ENCODE measurements around the gene DUOXA2.

Gene DUOXA2

GRCh38 chr15:45141386-45141785, 27.3 kb downstream of the DUOXA2 start:
- no peaks in the 10 kb centered on the region for H3K4me1 ChIP-seq (ENCODE audit: control insufficient read depth in 1 of 2, insufficient read depth in 2 of 2, low read length in 2 of 2)
- H3K27ac ChIP-seq (ENCODE audit: low read length): no peak overlapping the region
- H3K27me3 ChIP-seq (ENCODE audit: low read depth, low read length): peaks cover 5% of the 10 kb centered on the region
- no peaks in the 10 kb centered on the region for H3K36me3 ChIP-seq (ENCODE audit: control insufficient read depth in 1 of 2, insufficient read depth in 2 of 2, low read length in 2 of 2)
- H3K9me3 ChIP-seq (ENCODE audit: control insufficient read depth in 1 of 2, low read length in 2 of 2): no peaks in the 10 kb centered on the region
- H3K4me3 ChIP-seq (ENCODE audit: low read depth in 1 of 2, low read length in 2 of 2): no peak overlapping the region

GRCh38 chr15:45143056-45143455, 28.9 kb downstream of the DUOXA2 start:
- Histone ChIP-seq H3K9me3 (ENCODE audit: control insufficient read depth in 1 of 2, low read length in 2 of 2) (no peaks in the 10 kb centered on the region), H3K4me3 (ENCODE audit: low read depth in 1 of 2, low read length in 2 of 2) (no peak overlapping the region), H3K36me3 (ENCODE audit: control insufficient read depth in 1 of 2, insufficient read depth in 2 of 2, low read length in 2 of 2) (no peaks in the 10 kb centered on the region), H3K27me3 (ENCODE audit: low read depth, low read length) (no peaks in the 10 kb centered on the region), H3K4me1 (ENCODE audit: control insufficient read depth in 1 of 2, insufficient read depth in 2 of 2, low read length in 2 of 2) (no peaks in the 10 kb centered on the region), H3K27ac (ENCODE audit: low read length) (no peak overlapping the region)

- H3K27ac ChIP-seq (ENCODE audit: low read length): no peak overlapping the region
- H3K9me3 ChIP-seq (ENCODE audit: control insufficient read depth in 1 of 2, low read length in 2 of 2): no peaks in the 10 kb centered on the region
- H3K4me3 ChIP-seq (ENCODE audit: low read depth in 1 of 2, low read length in 2 of 2): no peak overlapping the region
- no peaks in the 10 kb centered on the region for H3K27me3 ChIP-seq (ENCODE audit: low read depth, low read length)
- no peaks in the 10 kb centered on the region for H3K36me3 ChIP-seq (ENCODE audit: control insufficient read depth in 1 of 2, insufficient read depth in 2 of 2, low read length in 2 of 2)
- no peaks in the 10 kb centered on the region for H3K4me1 ChIP-seq (ENCODE audit: control insufficient read depth in 1 of 2, insufficient read depth in 2 of 2, low read length in 2 of 2)
These were observed 29.8 kb downstream of the DUOXA2 start for GRCh38 chr15:45143946-45144345.

DNA sequence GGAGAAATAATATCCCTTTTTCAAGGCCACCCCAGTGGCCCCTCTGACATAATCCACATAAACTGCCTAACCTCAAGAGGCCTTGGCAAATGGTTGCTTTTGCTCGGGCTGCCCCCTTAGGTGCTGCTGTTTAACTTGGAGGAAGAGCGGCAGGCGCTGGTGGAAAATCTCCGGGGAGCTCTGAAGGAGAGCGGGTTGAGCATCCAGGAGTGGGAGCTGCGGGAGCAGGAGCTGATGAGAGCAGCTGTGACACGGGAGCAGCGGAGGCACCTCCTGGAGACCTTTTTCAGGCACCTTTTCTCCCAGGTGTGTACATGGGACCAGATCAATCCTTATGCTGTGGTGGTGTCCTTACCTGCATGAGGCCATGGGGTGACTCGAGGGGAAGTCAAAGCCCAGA, 30.6 kb downstream of the DUOXA2 start:
- Histone ChIP-seq H3K36me3 (ENCODE audit: control insufficient read depth in 1 of 2, insufficient read depth in 2 of 2, low read length in 2 of 2) (no peaks in the 10 kb centered on the region), H3K9me3 (ENCODE audit: control insufficient read depth in 1 of 2, low read length in 2 of 2) (no peaks in the 10 kb centered on the region), H3K4me1 (ENCODE audit: control insufficient read depth in 1 of 2, insufficient read depth in 2 of 2, low read length in 2 of 2) (no peaks in the 10 kb centered on the region), H3K27me3 (ENCODE audit: low read depth, low read length) (no peaks in the 10 kb centered on the region), H3K27ac (ENCODE audit: low read length) (no peak overlapping the region), H3K4me3 (ENCODE audit: low read depth in 1 of 2, low read length in 2 of 2) (no peak overlapping the region)

DNA sequence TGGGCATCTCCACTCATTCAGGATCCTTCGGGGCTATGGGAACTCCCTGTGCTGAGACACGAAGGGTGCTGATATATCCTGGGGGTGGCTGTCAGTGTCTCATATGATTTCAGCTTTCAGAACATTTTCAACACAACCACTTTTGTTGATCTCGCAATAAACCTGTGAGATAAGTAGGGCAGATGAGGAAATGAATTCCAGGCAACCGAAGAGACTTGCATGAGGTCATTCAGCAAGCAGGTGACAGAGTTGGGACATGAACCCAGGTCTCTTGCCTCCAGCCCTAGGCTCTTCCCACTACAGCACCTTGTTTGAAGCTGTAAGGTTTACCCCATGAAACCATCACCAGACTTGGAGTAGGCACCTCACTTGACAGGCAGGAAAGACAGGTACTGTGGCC, 32.3 kb downstream of the DUOXA2 start:
- H3K36me3 ChIP-seq (ENCODE audit: control insufficient read depth in 1 of 2, insufficient read depth in 2 of 2, low read length in 2 of 2): no peaks in the 10 kb centered on the region
- no peaks in the 10 kb centered on the region for H3K4me1 ChIP-seq (ENCODE audit: control insufficient read depth in 1 of 2, insufficient read depth in 2 of 2, low read length in 2 of 2)
- no peaks in the 10 kb centered on the region for H3K27me3 ChIP-seq (ENCODE audit: low read depth, low read length)
- no peak overlapping the region for H3K27ac ChIP-seq (ENCODE audit: low read length)
- no peaks in the 10 kb centered on the region for H3K9me3 ChIP-seq (ENCODE audit: control insufficient read depth in 1 of 2, low read length in 2 of 2)
- H3K4me3 ChIP-seq (ENCODE audit: low read depth in 1 of 2, low read length in 2 of 2): no peak overlapping the region

DNA sequence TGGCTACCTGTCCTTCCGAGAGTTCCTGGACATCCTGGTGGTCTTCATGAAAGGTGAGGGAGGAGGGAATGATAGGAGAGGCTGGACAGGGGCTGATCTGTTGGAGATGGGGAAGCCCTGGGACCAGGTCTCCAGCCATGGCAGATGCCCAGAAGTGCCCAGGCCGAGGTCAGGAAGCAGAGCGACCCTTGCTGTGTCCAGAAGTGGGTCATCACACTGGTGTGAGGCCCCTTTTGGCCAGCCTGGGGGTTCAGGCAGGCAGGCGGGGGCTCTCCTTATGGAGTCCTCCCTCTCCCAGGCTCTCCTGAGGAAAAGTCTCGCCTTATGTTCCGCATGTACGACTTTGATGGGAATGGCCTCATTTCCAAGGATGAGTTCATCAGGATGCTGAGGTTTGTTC, 33.5 kb downstream of the DUOXA2 start:
- Histone ChIP-seq H3K27ac (ENCODE audit: low read length) (no peak overlapping the region), H3K27me3 (ENCODE audit: low read depth, low read length) (no peaks in the 10 kb centered on the region), H3K4me3 (ENCODE audit: low read depth in 1 of 2, low read length in 2 of 2) (no peak overlapping the region), H3K36me3 (ENCODE audit: control insufficient read depth in 1 of 2, insufficient read depth in 2 of 2, low read length in 2 of 2) (peaks cover 0 to 7% of the 10 kb centered on the region in 2 donors), H3K4me1 (ENCODE audit: control insufficient read depth in 1 of 2, insufficient read depth in 2 of 2, low read length in 2 of 2) (no peaks in the 10 kb centered on the region), H3K9me3 (ENCODE audit: control insufficient read depth in 1 of 2, low read length in 2 of 2) (no peaks in the 10 kb centered on the region)

DNA sequence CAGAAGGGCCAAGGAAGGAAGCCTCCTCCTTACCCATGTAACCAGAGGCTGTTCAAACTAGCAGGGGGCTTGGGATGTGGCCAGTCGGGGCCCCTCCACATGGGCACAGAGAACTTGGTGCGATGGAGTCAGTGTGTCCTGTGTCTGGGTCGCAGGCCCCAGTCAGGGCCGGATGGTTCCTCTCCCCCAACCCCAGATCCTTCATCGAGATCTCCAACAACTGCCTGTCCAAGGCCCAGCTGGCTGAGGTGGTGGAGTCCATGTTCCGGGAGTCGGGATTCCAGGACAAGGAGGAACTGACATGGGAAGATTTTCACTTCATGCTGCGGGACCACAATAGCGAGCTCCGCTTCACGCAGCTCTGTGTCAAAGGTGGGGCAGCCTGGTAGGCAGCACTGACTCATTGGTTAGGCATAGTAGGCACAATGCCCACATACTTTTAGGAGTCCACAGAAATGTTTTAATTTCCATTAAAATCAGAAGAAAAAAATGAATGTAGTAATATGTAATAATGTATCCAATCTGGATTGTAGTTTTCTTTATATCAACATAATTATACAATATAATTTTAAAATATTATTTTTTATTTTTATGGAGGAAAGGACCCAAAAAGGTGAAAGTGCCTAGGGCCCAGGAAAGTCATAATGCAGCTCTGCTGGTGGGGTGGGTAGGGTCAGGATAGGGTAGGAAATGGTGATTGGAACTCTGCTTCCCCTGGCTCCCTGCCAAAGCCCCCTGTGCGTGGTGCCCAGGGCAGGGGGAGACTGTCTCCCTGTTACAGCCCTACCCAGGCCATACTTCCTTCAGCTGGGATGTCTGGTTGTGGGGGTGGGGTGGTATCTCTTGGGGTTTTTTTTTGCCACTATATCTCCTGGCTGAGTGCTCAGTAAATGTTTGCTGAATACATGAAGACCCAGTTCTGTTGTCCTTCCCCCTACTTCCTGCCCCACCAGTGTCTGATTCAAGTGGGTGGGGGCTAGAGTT, 34.2 kb downstream of the DUOXA2 start:
- Histone ChIP-seq H3K4me3 (ENCODE audit: low read depth in 1 of 2, low read length in 2 of 2) (no peak overlapping the region), H3K27ac (ENCODE audit: low read length) (no peak overlapping the region), H3K9me3 (ENCODE audit: control insufficient read depth in 1 of 2, low read length in 2 of 2) (no peaks in the 10 kb centered on the region), H3K36me3 (ENCODE audit: control insufficient read depth in 1 of 2, insufficient read depth in 2 of 2, low read length in 2 of 2) (peaks cover 0 to 7% of the 10 kb centered on the region in 2 donors), H3K27me3 (ENCODE audit: low read depth, low read length) (no peaks in the 10 kb centered on the region), H3K4me1 (ENCODE audit: control insufficient read depth in 1 of 2, insufficient read depth in 2 of 2, low read length in 2 of 2) (no peaks in the 10 kb centered on the region)

GRCh38 chr15:45149060-45149459, 34.9 kb downstream of the DUOXA2 start:
- no peak overlapping the region for H3K27ac ChIP-seq (ENCODE audit: low read length)
- H3K4me1 ChIP-seq (ENCODE audit: control insufficient read depth in 1 of 2, insufficient read depth in 2 of 2, low read length in 2 of 2): no peaks in the 10 kb centered on the region
- peaks cover 0 to 7% of the 10 kb centered on the region in 2 donors for H3K36me3 ChIP-seq (ENCODE audit: control insufficient read depth in 1 of 2, insufficient read depth in 2 of 2, low read length in 2 of 2)

GRCh38 chr15:45150481-45150880, 36.4 kb downstream of the DUOXA2 start:
- Histone ChIP-seq H3K9me3 (ENCODE audit: control insufficient read depth in 1 of 2, low read length in 2 of 2) (no peaks in the 10 kb centered on the region), H3K4me3 (ENCODE audit: low read depth in 1 of 2, low read length in 2 of 2) (no peak overlapping the region), H3K27me3 (ENCODE audit: low read depth, low read length) (no peaks in the 10 kb centered on the region), H3K27ac (ENCODE audit: low read length) (no peak overlapping the region), H3K4me1 (ENCODE audit: control insufficient read depth in 1 of 2, insufficient read depth in 2 of 2, low read length in 2 of 2) (no peaks in the 10 kb centered on the region), H3K36me3 (ENCODE audit: control insufficient read depth in 1 of 2, insufficient read depth in 2 of 2, low read length in 2 of 2) (peaks cover 0 to 7% of the 10 kb centered on the region in 2 donors)

More at GRCh38 chr15:45149060-45149459, 34.9 kb downstream of the DUOXA2 start:
- H3K4me3 ChIP-seq (ENCODE audit: low read depth in 1 of 2, low read length in 2 of 2): no peak overlapping the region
- no peaks in the 10 kb centered on the region for H3K27me3 ChIP-seq (ENCODE audit: low read depth, low read length)
- H3K9me3 ChIP-seq (ENCODE audit: control insufficient read depth in 1 of 2, low read length in 2 of 2): no peaks in the 10 kb centered on the region

DNA sequence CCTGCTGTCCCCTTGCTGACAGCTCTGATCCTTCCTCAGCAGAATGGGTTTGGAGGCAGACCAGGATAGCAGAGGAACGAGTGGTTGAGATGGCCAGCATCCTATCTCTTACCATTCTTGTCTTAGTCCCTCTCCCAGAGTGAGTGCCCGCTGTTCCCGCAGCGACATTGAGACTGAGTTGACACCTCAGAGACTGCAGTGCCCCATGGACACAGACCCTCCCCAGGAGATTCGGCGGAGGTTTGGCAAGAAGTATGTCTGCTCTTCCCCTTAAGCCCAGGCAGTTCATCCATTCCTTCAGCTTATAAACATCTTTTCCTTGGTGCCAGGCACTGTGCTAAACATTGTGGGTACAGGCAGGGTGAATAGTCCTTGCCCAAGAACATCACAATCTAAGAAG, 36.9 kb downstream of the DUOXA2 start:
- Histone ChIP-seq H3K4me1 (ENCODE audit: control insufficient read depth in 1 of 2, insufficient read depth in 2 of 2, low read length in 2 of 2) (no peaks in the 10 kb centered on the region), H3K27ac (ENCODE audit: low read length) (no peak overlapping the region), H3K4me3 (ENCODE audit: low read depth in 1 of 2, low read length in 2 of 2) (no peak overlapping the region), H3K9me3 (ENCODE audit: control insufficient read depth in 1 of 2, low read length in 2 of 2) (no peaks in the 10 kb centered on the region), H3K36me3 (ENCODE audit: control insufficient read depth in 1 of 2, insufficient read depth in 2 of 2, low read length in 2 of 2) (peaks cover 0 to 7% of the 10 kb centered on the region in 2 donors), H3K27me3 (ENCODE audit: low read depth, low read length) (no peaks in the 10 kb centered on the region)

DNA sequence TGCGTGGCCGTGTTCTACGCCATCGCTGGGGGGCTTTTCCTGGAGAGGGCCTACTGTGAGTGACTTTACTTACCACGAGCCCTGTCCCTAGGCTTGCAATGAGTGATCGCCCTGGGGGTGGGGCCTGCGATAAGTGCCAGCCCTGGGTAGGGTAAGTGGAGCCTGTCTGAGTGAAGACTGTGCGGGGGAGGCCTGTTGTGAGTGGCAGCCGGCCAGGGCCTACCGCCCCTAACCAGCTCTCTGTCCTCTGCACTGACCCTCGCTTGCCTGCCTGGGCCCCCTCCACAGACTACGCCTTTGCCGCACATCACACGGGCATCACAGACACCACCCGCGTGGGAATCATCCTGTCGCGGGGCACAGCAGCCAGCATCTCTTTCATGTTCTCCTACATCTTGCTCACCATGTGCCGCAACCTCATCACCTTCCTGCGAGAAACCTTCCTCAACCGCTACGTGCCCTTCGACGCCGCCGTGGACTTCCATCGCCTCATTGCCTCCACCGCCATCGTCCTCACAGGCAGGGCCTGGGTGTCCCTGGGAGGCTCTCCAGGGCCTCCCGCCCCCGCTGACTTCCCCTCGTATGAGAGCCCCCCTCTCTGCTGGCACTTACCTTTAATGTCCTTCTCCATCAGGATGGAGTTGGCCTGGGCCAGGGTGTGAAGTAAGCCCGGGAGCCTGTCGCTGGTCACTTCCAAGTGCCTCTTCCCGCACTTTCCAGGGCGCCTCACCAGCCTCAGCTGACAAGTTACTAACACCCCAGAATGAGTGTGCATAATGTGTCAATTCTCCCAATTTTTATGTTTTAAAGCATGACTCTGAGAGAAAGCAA, 38.1 kb downstream of the DUOXA2 start:
- Histone ChIP-seq H3K4me3 (ENCODE audit: low read depth in 1 of 2, low read length in 2 of 2) (no peak overlapping the region), H3K4me1 (ENCODE audit: control insufficient read depth in 1 of 2, insufficient read depth in 2 of 2, low read length in 2 of 2) (no peaks in the 10 kb centered on the region), H3K9me3 (ENCODE audit: control insufficient read depth in 1 of 2, low read length in 2 of 2) (no peaks in the 10 kb centered on the region), H3K27ac (ENCODE audit: low read length) (no peak overlapping the region), H3K36me3 (ENCODE audit: control insufficient read depth in 1 of 2, insufficient read depth in 2 of 2, low read length in 2 of 2) (peaks cover 0 to 7% of the 10 kb centered on the region in 2 donors), H3K27me3 (ENCODE audit: low read depth, low read length) (no peaks in the 10 kb centered on the region)

Data from muscle layer of duodenum (tissue), 2 donors.